OCI-LY7 (cell line): ENCODE data around the gene MAIP1.

ENCODE experiments used
- CTCF ChIP-seq: fragments of 200-600 bp; sonication (generic); conservative IDR thresholded peaks from 2 replicates; pipeline ENCODE4 v1.5.1; 2014; ENCODE audit warnings: mild to moderate bottlenecking, antibody characterized with exemption, low read length, moderate library complexity, mixed read lengths
- EZH2phosphoT487 ChIP-seq: fragments of 200-600 bp; sonication (generic); IDR thresholded peaks from 2 replicates; pipeline ENCODE4 v1.6.1; 2018; ENCODE audit warnings: low read depth, borderline replicate concordance, mild to moderate bottlenecking, mixed run types, antibody characterized with exemption, low read length, moderate library complexity, mixed read lengths

- no peak for TF ChIP-seq CTCF
- no peak for TF ChIP-seq EZH2phosphoT487
Observed at GRCh38 chr2:199911877-199912161, 43.6 kb upstream of the MAIP1 start.
